Measurements from ENCODE around the gene LUC7L. TPM values are rescaled to one million over a fixed set of nuclear protein-coding genes. Genes with fewer than 3 reads are reported as not detected.

LUC7L gene
- total RNA-seq, 4 donors from 2014 or later = 47.6 to 118 (median 93.9) TPM

- H3K4me1 ChIP-seq = no peaks in the 10 kb centered on the region
- no peaks in the 10 kb centered on the region for H3K36me3 ChIP-seq
- intact Hi-C loops (cut with DNase I; ENCODE audit: low total_unique reads) = no loop called here
These were observed 37.4 kb downstream of the LUC7L start for GRCh38 chr16:191831-192230.

GRCh38 chr16:189604-190186 lies 39.6 kb downstream of the LUC7L start:
- DNase-seq = no peak
- TF ChIP-seq POLR2A (IDR thresholded peaks at IDR 0.05) (no peak), CTCF (IDR thresholded peaks at IDR 0.05) (no peak)
- intact Hi-C loops (cut with DNase I; ENCODE audit: low total_unique reads) = no loop called here
- Histone ChIP-seq H3K4me1 (no peaks in the 10 kb centered on the region), H3K27me3 (no peaks in the 10 kb centered on the region), H3K4me3 (no peak overlapping the region), H3K36me3 (no peaks in the 10 kb centered on the region), H3K9me3 (no peaks in the 10 kb centered on the region), H3K27ac (no peak overlapping the region)

More at GRCh38 chr16:191831-192230, 37.4 kb downstream of the LUC7L start:
- H3K27me3 ChIP-seq = no peaks in the 10 kb centered on the region
- no peak for DNase-seq
- no peaks in the 10 kb centered on the region for H3K9me3 ChIP-seq
- no peak for TF ChIP-seq POLR2A (IDR thresholded peaks at IDR 0.05)
- no peak for TF ChIP-seq CTCF (IDR thresholded peaks at IDR 0.05)
- H3K27ac ChIP-seq = no peak overlapping the region
- H3K4me3 ChIP-seq = no peak overlapping the region

- DNase-seq = no peak
- TF ChIP-seq CTCF (IDR thresholded peaks at IDR 0.05) (no peak), POLR2A (IDR thresholded peaks at IDR 0.05) (no peak)
- H3K4me1 ChIP-seq = no peaks in the 10 kb centered on the region
- H3K4me3 ChIP-seq = no peak overlapping the region
- no peaks in the 10 kb centered on the region for H3K36me3 ChIP-seq
- no peaks in the 10 kb centered on the region for H3K9me3 ChIP-seq
- no peak overlapping the region for H3K27ac ChIP-seq
- intact Hi-C loops (cut with DNase I; ENCODE audit: low total_unique reads) = no loop called here
- H3K27me3 ChIP-seq = no peaks in the 10 kb centered on the region
These were observed 40.6 kb downstream of the LUC7L start for GRCh38 chr16:188674-189073.

GRCh38 chr16:187330-187729 lies 41.9 kb downstream of the LUC7L start:
- no peaks in the 10 kb centered on the region for H3K36me3 ChIP-seq
- DNase-seq = no peak
- H3K4me3 ChIP-seq = no peak overlapping the region
- no peak overlapping the region for H3K27ac ChIP-seq
- H3K9me3 ChIP-seq = no peaks in the 10 kb centered on the region
- no peaks in the 10 kb centered on the region for H3K4me1 ChIP-seq
- no peak for TF ChIP-seq POLR2A (IDR thresholded peaks at IDR 0.05)
- no peak for TF ChIP-seq CTCF (IDR thresholded peaks at IDR 0.05)
- no peaks in the 10 kb centered on the region for H3K27me3 ChIP-seq
- intact Hi-C loops (cut with DNase I; ENCODE audit: low total_unique reads) = no loop called here

- Histone ChIP-seq H3K4me3 (no peak overlapping the region), H3K9me3 (no peaks in the 10 kb centered on the region), H3K4me1 (peaks cover 0 to 7% of the 10 kb centered on the region in 2 donors), H3K27me3 (peaks cover 0 to 1% of the 10 kb centered on the region in 2 donors), H3K27ac (no peak overlapping the region), H3K36me3 (no peaks in the 10 kb centered on the region)
- TF ChIP-seq POLR2A (IDR thresholded peaks at IDR 0.05) (no peak), CTCF (IDR thresholded peaks at IDR 0.05) (no peak)
- intact Hi-C loops (cut with DNase I; ENCODE audit: low total_unique reads) = no loop called here
- DNase-seq = no peak
These were observed 43.6 kb downstream of the LUC7L start for GRCh38 chr16:185691-186090.

All from uterus (tissue), 4 donors.